GDM1 (cell line): ENCODE data around the gene ACOX3.

Experiments
- DNase-seq: peaks from one replicate; lab custom pipeline; 2025; lab: John Stamatoyannopoulos, UW

The ACOX3 gene

GRCh38 chr4:8404791-8405515 is 35.6 kb downstream of the ACOX3 start:
- DNase-seq = no peak

GRCh38 chr4:8403976-8404375 is 36.5 kb downstream of the ACOX3 start:
- DNase-seq = no peak

GRCh38 chr4:8403173-8403753 is 37.3 kb downstream of the ACOX3 start:
- DNase-seq = peak; percentile 53

- DNase-seq = peak; percentile 57
Observed at GRCh38 chr4:8402640-8403039, 37.9 kb downstream of the ACOX3 start.

GRCh38 chr4:8402181-8402597 is 38.3 kb downstream of the ACOX3 start:
- DNase-seq = no peak

GRCh38 chr4:8401665-8402064 is 38.9 kb downstream of the ACOX3 start:
- no peak for DNase-seq

GRCh38 chr4:8400632-8401325 is 39.7 kb downstream of the ACOX3 start:
- no peak for DNase-seq

GRCh38 chr4:8399298-8399697 is 41.2 kb downstream of the ACOX3 start:
- DNase-seq = no peak

- DNase-seq = no peak
Observed at GRCh38 chr4:8398347-8398746, 42.2 kb downstream of the ACOX3 start.

GRCh38 chr4:8396762-8397406 is 43.6 kb downstream of the ACOX3 start:
- no peak for DNase-seq

GRCh38 chr4:8395504-8396296 is 44.8 kb downstream of the ACOX3 start:
- no peak for DNase-seq

GRCh38 chr4:8394806-8395205 is 45.7 kb downstream of the ACOX3 start:
- DNase-seq = no peak

- DNase-seq = no peak
Observed at GRCh38 chr4:8394061-8394519, 46.4 kb downstream of the ACOX3 start.

- no peak for DNase-seq
Observed at GRCh38 chr4:8393593-8394038, 46.9 kb downstream of the ACOX3 start.

- DNase-seq = no peak
Observed at GRCh38 chr4:8392591-8393190, 47.8 kb downstream of the ACOX3 start.

GRCh38 chr4:8391972-8392371 is 48.6 kb downstream of the ACOX3 start:
- DNase-seq = no peak

- no peak for DNase-seq
Observed at GRCh38 chr4:8391071-8391470, 49.5 kb downstream of the ACOX3 start.

- DNase-seq = no peak
Observed at GRCh38 chr4:8390577-8390976, 49.9 kb downstream of the ACOX3 start.

- no peak for DNase-seq
Observed at GRCh38 chr4:8388528-8388870, 52.0 kb downstream of the ACOX3 start.

GRCh38 chr4:8387615-8388527 is 52.7 kb downstream of the ACOX3 start:
- no peak for DNase-seq
